Liver (tissue), 9 donors: ENCODE data around the gene ACTRT2. TPM values are rescaled to one million over a fixed set of nuclear protein-coding genes. Genes with fewer than 3 reads are reported as not detected.

Experiments used
- DNase-seq: peaks from one replicate; pipeline ENCODE4 v3.0.0-alpha.2; 2017; ENCODE audit warnings: low spot score
- H3K27ac ChIP-seq, 2 donors: one replicate each; pipeline ENCODE4 v1.7.0; 2013; ENCODE audit warnings: inconsistent platforms in 2 of 2, low read length in 2 of 2, control low read depth in 1 of 2, low read depth in 1 of 2, mild to moderate bottlenecking in 1 of 2
- H3K27me3 ChIP-seq, 4 donors: one replicate each; pipeline versions ENCODE4 v1.6.1 to v1.7.0; 2013; ENCODE audit warnings: low read length in 3 of 4, inconsistent platforms in 1 of 4, mild to moderate bottlenecking in 1 of 4, moderate library complexity in 1 of 4; ENCODE audit not compliant: control insufficient read depth in 4 of 4, insufficient read depth in 4 of 4
- H3K36me3 ChIP-seq, 4 donors: one replicate each; pipeline versions ENCODE4 v1.6.1 to v1.7.0; 2013; ENCODE audit warnings: low read length in 3 of 4, mild to moderate bottlenecking in 3 of 4, low read depth in 1 of 4, moderate library complexity in 1 of 4; ENCODE audit not compliant: control insufficient read depth in 4 of 4, insufficient read depth in 3 of 4
- H3K4me1 ChIP-seq, 4 donors: one replicate each; pipeline versions ENCODE4 v1.6.1 to v1.7.0; 2013; ENCODE audit warnings: low read length in 3 of 4, mild to moderate bottlenecking in 3 of 4, moderate library complexity in 1 of 4; ENCODE audit not compliant: control insufficient read depth in 4 of 4, insufficient read depth in 4 of 4
- H3K4me3 ChIP-seq, 3 donors: one replicate each; pipeline versions ENCODE4 v1.6.1 to v1.7.0; 2013; ENCODE audit warnings: low read length in 3 of 3, control low read depth in 1 of 3, low read depth in 1 of 3, mild to moderate bottlenecking in 1 of 3
- H3K9ac ChIP-seq, 2 donors: one replicate each; pipeline ENCODE4 v1.7.0; 2013; ENCODE audit warnings: low read length in 2 of 2, mild to moderate bottlenecking in 2 of 2, moderate library complexity in 2 of 2, control low read depth in 1 of 2, low read depth in 1 of 2
- H3K9me3 ChIP-seq, 4 donors: one replicate each; pipeline versions ENCODE4 v1.6.1 to v1.7.0; 2013; ENCODE audit warnings: low read length in 3 of 4; ENCODE audit not compliant: control insufficient read depth in 4 of 4
- ATF3 ChIP-seq: IDR thresholded peaks from 2 replicates; pipeline ENCODE4 v1.6.1; 2016; ENCODE audit warnings: antibody characterized with exemption
- CTCF ChIP-seq: fragments of 150-350 bp; IDR thresholded peaks from 2 replicates; pipeline ENCODE4 v1.5.1; 2017; ENCODE audit warnings: improper control_type of control experiment, low read depth, low read length; ENCODE audit not compliant: missing input control
- EGR1 ChIP-seq, 2 donors: IDR thresholded peaks; 2 replicates each; pipeline ENCODE4 v1.6.1; 2016 to 2018; ENCODE audit warnings: antibody characterized with exemption in 2 of 2, low read depth in 2 of 2
- FOXA1 ChIP-seq: IDR thresholded peaks from 2 replicates; pipeline ENCODE4 v1.6.1; 2016; ENCODE audit warnings: antibody characterized with exemption
- FOXA2 ChIP-seq: IDR thresholded peaks from 2 replicates; pipeline ENCODE4 v1.6.1; 2016; ENCODE audit warnings: antibody characterized with exemption
- GABPA ChIP-seq, 2 donors: IDR thresholded peaks in 1 of 2; conservative IDR thresholded peaks in 1 of 2; 2 replicates each; pipeline ENCODE4 v1.6.1; 2016; ENCODE audit warnings: antibody characterized with exemption in 2 of 2, mild to moderate bottlenecking in 1 of 2, moderate library complexity in 1 of 2
- HNF4A ChIP-seq, 2 donors: conservative IDR thresholded peaks; 2 replicates each; pipeline ENCODE4 v1.6.1; 2016; ENCODE audit warnings: antibody characterized with exemption in 2 of 2, mild to moderate bottlenecking in 2 of 2
- HNF4G ChIP-seq: IDR thresholded peaks from 2 replicates; pipeline ENCODE4 v1.6.1; 2016; ENCODE audit warnings: antibody characterized with exemption
- JUND ChIP-seq, 2 donors: IDR thresholded peaks; 2 replicates each; pipeline ENCODE4 v1.6.1; 2016; ENCODE audit warnings: antibody characterized with exemption in 2 of 2
- NR2F2 ChIP-seq: IDR thresholded peaks from 2 replicates; pipeline ENCODE4 v1.6.1; 2016; ENCODE audit warnings: antibody characterized with exemption
- RAD21 ChIP-seq, 2 donors: IDR thresholded peaks; 2 replicates each; pipeline ENCODE4 v1.6.1; 2016; ENCODE audit warnings: antibody characterized with exemption in 2 of 2, mild to moderate bottlenecking in 2 of 2
- RXRA ChIP-seq, 2 donors: IDR thresholded peaks; 2 replicates each; pipeline ENCODE4 v1.6.1; 2017 to 2018; ENCODE audit warnings: antibody characterized with exemption in 2 of 2, mild to moderate bottlenecking in 1 of 2
- SP1 ChIP-seq: IDR thresholded peaks from 2 replicates; pipeline ENCODE4 v1.6.1; 2018; ENCODE audit warnings: antibody characterized with exemption, mild to moderate bottlenecking
- TAF1 ChIP-seq: conservative IDR thresholded peaks from 2 replicates; pipeline ENCODE4 v1.6.1; 2016; ENCODE audit warnings: antibody characterized with exemption, mild to moderate bottlenecking
- YY1 ChIP-seq: IDR thresholded peaks from 2 replicates; pipeline ENCODE4 v1.6.1; 2016; ENCODE audit warnings: antibody characterized with exemption, mild to moderate bottlenecking
- ZBTB33 ChIP-seq: IDR thresholded peaks from 2 replicates; pipeline ENCODE4 v1.6.1; 2016; ENCODE audit warnings: antibody characterized with exemption
- WGBS: extraction: QIAGEN DNeasy Blood & Tissue Kit; methylation state at CpG from one replicate; pipeline ENCODE4 v1.1.7; 2013; 5-methylcytosine and 5-hydroxymethylcytosine counted together
- polyA plus RNA-seq, 2 donors: library from polyadenylated mRNA; stranded (reverse) in 1 of 2; unstranded in 1 of 2; fragments of 200-250 nt in 1 of 2; fragments of >200 nt in 1 of 2; fragmentation: Nextera tagmentation in 1 of 2; extraction: Ambion mirVana in 1 of 2; gene quantifications; one replicate each; pipeline versions ENCODE4 v1.2.1 to v1.2.3, GENCODE V29; 2013 to 2015
- total RNA-seq, 2 donors: library from RNA; depleted of rRNA; stranded (reverse); fragments of >200 nt; gene quantifications; one replicate each; pipeline ENCODE4 v1.2.3, GENCODE V29; 2014
- TF ChIP-seq, protein P1 (sequence below): IDR thresholded peaks from 2 replicates; pipeline ENCODE4 v1.6.1; 2016; ENCODE audit warnings: antibody characterized with exemption, mild to moderate bottlenecking
- TF ChIP-seq, protein P2 (sequence below): IDR thresholded peaks from 2 replicates; pipeline ENCODE4 v1.6.1; 2016; ENCODE audit warnings: antibody characterized with exemption
- donor health status: healthy.
- donor health status: healthy.
- donor health status: healthy.
- donor health status: healthy.
- donor health status: healthy.

ACTRT2 gene
- total and polyA plus RNA-seq, 4 donors = not detected

GRCh38 chr1:2980073-2980791, 41.0 kb upstream of the ACTRT2 start:
- WGBS = 70% methylated on average over 25 of the region's 25 CpGs
- Histone ChIP-seq H3K27ac (no peak overlapping the region), H3K9me3 (no peaks in the 10 kb centered on the region), H3K36me3 (no peaks in the 10 kb centered on the region), H3K27me3 (peaks cover 0 to 2% (median 0%) of the 10 kb centered on the region in 4 donors), H3K4me1 (no peaks in the 10 kb centered on the region), H3K9ac (no peak overlapping the region), H3K4me3 (no peak overlapping the region)
- no peak for DNase-seq
- TF ChIP-seq NR2F2 = no peak
- TF ChIP-seq HNF4G = no peak
- no peak for TF ChIP-seq GABPA (IDR thresholded peaks at IDR 0.05 in 1 of 2, conservative IDR thresholded peaks at IDR 0.05 in 1 of 2)
- no peak for TF ChIP-seq JUND (IDR thresholded peaks at IDR 0.05)
- no peak for TF ChIP-seq EGR1 (IDR thresholded peaks at IDR 0.05; ENCODE audit: low read depth in 2 of 2)
- TF ChIP-seq HNF4A (conservative IDR thresholded peaks at IDR 0.05) = no peak
- no peak for TF ChIP-seq FOXA2
- TF ChIP-seq RAD21 (IDR thresholded peaks at IDR 0.05) = no peak
- no peak for TF ChIP-seq SP1
- TF ChIP-seq ZBTB33 = no peak
- TF ChIP-seq, protein P1, sequence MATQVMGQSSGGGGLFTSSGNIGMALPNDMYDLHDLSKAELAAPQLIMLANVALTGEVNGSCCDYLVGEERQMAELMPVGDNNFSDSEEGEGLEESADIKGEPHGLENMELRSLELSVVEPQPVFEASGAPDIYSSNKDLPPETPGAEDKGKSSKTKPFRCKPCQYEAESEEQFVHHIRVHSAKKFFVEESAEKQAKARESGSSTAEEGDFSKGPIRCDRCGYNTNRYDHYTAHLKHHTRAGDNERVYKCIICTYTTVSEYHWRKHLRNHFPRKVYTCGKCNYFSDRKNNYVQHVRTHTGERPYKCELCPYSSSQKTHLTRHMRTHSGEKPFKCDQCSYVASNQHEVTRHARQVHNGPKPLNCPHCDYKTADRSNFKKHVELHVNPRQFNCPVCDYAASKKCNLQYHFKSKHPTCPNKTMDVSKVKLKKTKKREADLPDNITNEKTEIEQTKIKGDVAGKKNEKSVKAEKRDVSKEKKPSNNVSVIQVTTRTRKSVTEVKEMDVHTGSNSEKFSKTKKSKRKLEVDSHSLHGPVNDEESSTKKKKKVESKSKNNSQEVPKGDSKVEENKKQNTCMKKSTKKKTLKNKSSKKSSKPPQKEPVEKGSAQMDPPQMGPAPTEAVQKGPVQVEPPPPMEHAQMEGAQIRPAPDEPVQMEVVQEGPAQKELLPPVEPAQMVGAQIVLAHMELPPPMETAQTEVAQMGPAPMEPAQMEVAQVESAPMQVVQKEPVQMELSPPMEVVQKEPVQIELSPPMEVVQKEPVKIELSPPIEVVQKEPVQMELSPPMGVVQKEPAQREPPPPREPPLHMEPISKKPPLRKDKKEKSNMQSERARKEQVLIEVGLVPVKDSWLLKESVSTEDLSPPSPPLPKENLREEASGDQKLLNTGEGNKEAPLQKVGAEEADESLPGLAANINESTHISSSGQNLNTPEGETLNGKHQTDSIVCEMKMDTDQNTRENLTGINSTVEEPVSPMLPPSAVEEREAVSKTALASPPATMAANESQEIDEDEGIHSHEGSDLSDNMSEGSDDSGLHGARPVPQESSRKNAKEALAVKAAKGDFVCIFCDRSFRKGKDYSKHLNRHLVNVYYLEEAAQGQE = no peak
- TF ChIP-seq TAF1 = no peak
- TF ChIP-seq FOXA1 = no peak
- no peak for TF ChIP-seq ATF3
- TF ChIP-seq, protein P2, sequence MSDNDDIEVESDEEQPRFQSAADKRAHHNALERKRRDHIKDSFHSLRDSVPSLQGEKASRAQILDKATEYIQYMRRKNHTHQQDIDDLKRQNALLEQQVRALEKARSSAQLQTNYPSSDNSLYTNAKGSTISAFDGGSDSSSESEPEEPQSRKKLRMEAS = no peak
- no peak for TF ChIP-seq YY1
- TF ChIP-seq RXRA (IDR thresholded peaks at IDR 0.05) = no peak
- no peak for TF ChIP-seq CTCF
